ENCODE measurements around the gene ARHGEF11. TPM values are rescaled to one million over a fixed set of nuclear protein-coding genes. Genes with fewer than 3 reads are reported as not detected.

The ARHGEF11 gene
- total RNA-seq, 4 donors from 2014 or later, result 36.5 to 54.2 (median 41.2) TPM

- intact Hi-C loops (cut with DNase I), result no loop called here
- peaks cover 0 to 10% (median 5%) of the 10 kb centered on the region in 4 donors for H3K36me3 ChIP-seq
- H3K9me3 ChIP-seq, result no peaks in the 10 kb centered on the region
- no peak overlapping the region for H3K27ac ChIP-seq (replicated peaks in 1 of 4)
- H3K4me1 ChIP-seq, result no peaks in the 10 kb centered on the region
- no peak overlapping the region for H3K4me3 ChIP-seq
- no peaks in the 10 kb centered on the region for H3K27me3 ChIP-seq
- TF ChIP-seq CTCF (IDR thresholded peaks at IDR 0.05) (no peak), POLR2A (IDR thresholded peaks at IDR 0.05; ENCODE audit: low read depth) (no peak), POLR2AphosphoS5 (IDR thresholded peaks at IDR 0.05) (no peak), EP300 (IDR thresholded peaks at IDR 0.05) (no peak)
- DNase-seq (ENCODE audit: extremely low spot score), result no peak
- WGBS, result 94% methylated on average over 7 of the region's 7 CpGs
Measured at GRCh38 chr1:156992215-156992614, 53.3 kb downstream of the ARHGEF11 start.

GRCh38 chr1:156987715-156988114 is 57.8 kb downstream of the ARHGEF11 start:
- peaks cover 20 to 46% (median 32%) of the 10 kb centered on the region in 4 donors for H3K36me3 ChIP-seq
- H3K9me3 ChIP-seq, result no peaks in the 10 kb centered on the region
- no peaks in the 10 kb centered on the region for H3K27me3 ChIP-seq
- 88% methylated on average over 6 of the region's 6 CpGs for WGBS
- intact Hi-C loops (cut with DNase I), result loop anchor here (10.0 kb wide), 1 partner anchor 87 kb away; no protein-coding TSS in a partner anchor
- no peaks in the 10 kb centered on the region for H3K4me1 ChIP-seq
- H3K4me3 ChIP-seq, result no peak overlapping the region
- no peak overlapping the region for H3K27ac ChIP-seq (replicated peaks in 1 of 4)
- TF ChIP-seq POLR2A (IDR thresholded peaks at IDR 0.05; ENCODE audit: low read depth), result no peak
- no peak for TF ChIP-seq EP300 (IDR thresholded peaks at IDR 0.05)
- TF ChIP-seq CTCF (IDR thresholded peaks at IDR 0.05), result no peak
- no peak for TF ChIP-seq POLR2AphosphoS5 (IDR thresholded peaks at IDR 0.05)
- no peak for DNase-seq (ENCODE audit: extremely low spot score)

GRCh38 chr1:156980551-156980950 is 65.0 kb downstream of the ARHGEF11 start:
- H3K36me3 ChIP-seq, result peaks cover 47 to 94% (median 78%) of the 10 kb centered on the region in 4 donors
- H3K4me1 ChIP-seq, result no peaks in the 10 kb centered on the region
- 61% methylated on average over 4 of the region's 4 CpGs for WGBS
- no peak overlapping the region for H3K27ac ChIP-seq (replicated peaks in 1 of 4)
- H3K9me3 ChIP-seq, result no peaks in the 10 kb centered on the region
- H3K27me3 ChIP-seq, result no peaks in the 10 kb centered on the region
- DNase-seq (ENCODE audit: extremely low spot score), result no peak
- H3K4me3 ChIP-seq, result no peak overlapping the region
- intact Hi-C loops (cut with DNase I), result loop anchor here (10.0 kb wide), 1 partner anchor 94 kb away; no protein-coding TSS in a partner anchor
- TF ChIP-seq POLR2A (IDR thresholded peaks at IDR 0.05; ENCODE audit: low read depth) (no peak), CTCF (IDR thresholded peaks at IDR 0.05) (no peak), POLR2AphosphoS5 (IDR thresholded peaks at IDR 0.05) (no peak), EP300 (IDR thresholded peaks at IDR 0.05) (no peak)

- H3K4me3 ChIP-seq, result no peak overlapping the region
- H3K4me1 ChIP-seq, result no peaks in the 10 kb centered on the region
- intact Hi-C loops (cut with DNase I), result no loop called here
- TF ChIP-seq POLR2A (IDR thresholded peaks at IDR 0.05; ENCODE audit: low read depth), result no peak
- WGBS, result 70% methylated on average over 2 of the region's 2 CpGs
- no peaks in the 10 kb centered on the region for H3K9me3 ChIP-seq
- DNase-seq (ENCODE audit: extremely low spot score), result no peak
- no peak overlapping the region for H3K27ac ChIP-seq (replicated peaks in 1 of 4)
- H3K36me3 ChIP-seq, result peaks cover 57 to 99% (median 85%) of the 10 kb centered on the region in 4 donors
- H3K27me3 ChIP-seq, result no peaks in the 10 kb centered on the region
Measured at GRCh38 chr1:156975084-156975483, 70.5 kb downstream of the ARHGEF11 start.

- Histone ChIP-seq H3K36me3 (peaks cover 50 to 98% (median 87%) of the 10 kb centered on the region in 4 donors), H3K4me1 (no peaks in the 10 kb centered on the region), H3K27me3 (no peaks in the 10 kb centered on the region), H3K9me3 (no peaks in the 10 kb centered on the region), H3K27ac (replicated peaks in 1 of 4) (no peak overlapping the region), H3K4me3 (no peak overlapping the region)
- intact Hi-C loops (cut with DNase I), result no loop called here
- DNase-seq (ENCODE audit: extremely low spot score), result no peak
- WGBS, result 97% methylated on average over 2 of the region's 2 CpGs
- TF ChIP-seq POLR2AphosphoS5 (IDR thresholded peaks at IDR 0.05) (no peak), CTCF (IDR thresholded peaks at IDR 0.05) (no peak)
Measured at GRCh38 chr1:156973417-156973816, 72.1 kb downstream of the ARHGEF11 start.
